Left lung (tissue), 10 donors: ENCODE data around the gene DPP8. TPM values are rescaled to one million over a fixed set of nuclear protein-coding genes. Genes with fewer than 3 reads are reported as not detected.
"Not testable (repeated sequence)": the region's sequence is repeated elsewhere in the genome, so short reads cannot be mapped to it uniquely, and the experiment has no call there.

Experiments used
- ATAC-seq: fragments of 200-7000 bp; cut with Tn5 transposase; one replicate; pipeline ENCODE4 v1.9.1; 2020; ENCODE audit warnings: moderate library complexity
- DNase-seq, 4 donors: peaks; one replicate each; pipeline ENCODE4 v3.0.0-alpha.2; 2013 to 2020
- H3K27ac ChIP-seq, 2 donors: fragments of 200-600 bp; sonication (generic) in 1 of 2; one replicate each; pipeline versions ENCODE4 v1.5.0 to v1.8.0; 2020 to 2021
- H3K27me3 ChIP-seq, 2 donors: fragments of 200-600 bp; sonication (generic) in 1 of 2; one replicate each; pipeline versions ENCODE4 v1.5.0 to v1.8.0; 2020 to 2021
- H3K36me3 ChIP-seq, 2 donors: fragments of 200-600 bp; sonication (generic) in 1 of 2; one replicate each; pipeline versions ENCODE4 v1.5.0 to v1.8.0; 2020 to 2021
- H3K4me1 ChIP-seq, 2 donors: fragments of 200-600 bp; one replicate each; pipeline ENCODE4 v1.8.0; 2021
- H3K4me3 ChIP-seq, 2 donors: fragments of 200-600 bp; sonication (generic) in 1 of 2; one replicate each; pipeline versions ENCODE4 v1.5.0 to v1.8.0; 2020 to 2021; ENCODE audit warnings: mild to moderate bottlenecking in 1 of 2
- H3K9me3 ChIP-seq, 2 donors: fragments of 200-600 bp; sonication (generic) in 1 of 2; one replicate each; pipeline versions ENCODE4 v1.5.0 to v1.8.0; 2020 to 2021
- CTCF ChIP-seq, 2 donors: fragments of 200-600 bp; sonication (generic) in 1 of 2; IDR thresholded peaks; one replicate each; pipeline versions ENCODE4 v1.5.0 to v1.8.0; 2021; ENCODE audit warnings: antibody characterized with exemption in 2 of 2
- intact Hi-C, 2 donors: fragments of 100-400 bp; cut with DNase I; formaldehyde crosslinking; loops; one replicate each; pipeline versions ENCODE4 v1.11.2 to v1.14.2; 2022
- polyA plus RNA-seq, 6 donors: library from polyadenylated mRNA; unstranded; fragments of 120-200 nt; gene quantifications; one replicate each; pipeline ENCODE4 v1.2.1, GENCODE V29; 2013; ENCODE audit not compliant: insufficient read length in 6 of 6
- total RNA-seq, 2 donors: library from RNA; stranded (reverse); fragmentation: NEBNext Ultra II Directional; extraction: Animal tissue kit (Norgen Biotek cat#: 25700); gene quantifications; one replicate each; pipeline ENCODE4 v1.2.1, GENCODE V29; 2021
- donor health status: DM: no; HTN: yes; CAD: no.
- donor health status: DM: no; HTN: no; CAD: no.

DPP8 gene
- total and polyA plus RNA-seq, 8 donors = 30.1 to 35.0 (median 31.8) TPM

- DNase-seq (peak in 2 of 4 donors; percentile 81 to 92), ATAC-seq (peak; percentile 86)
- Histone ChIP-seq H3K4me3 (no peak overlapping the region), H3K36me3 (no peaks in the 10 kb centered on the region), H3K27me3 (peaks cover 20 to 49% of the 10 kb centered on the region in 2 donors), H3K27ac (no peak overlapping the region), H3K4me1 (peaks cover 4 to 13% of the 10 kb centered on the region in 2 donors), H3K9me3 (no peaks in the 10 kb centered on the region)
- intact Hi-C loops = no loop called here
- peak; percentile 38 to 62 for TF ChIP-seq CTCF (IDR thresholded peaks at IDR 0.05)
Observed at GRCh38 chr15:65400760-65401610, 116.5 kb downstream of the DPP8 start.

GRCh38 chr15:65399997-65400396 lies 117.5 kb downstream of the DPP8 start:
- Histone ChIP-seq H3K36me3 (no peaks in the 10 kb centered on the region), H3K27ac (no peak overlapping the region), H3K4me1 (peaks cover 4 to 13% of the 10 kb centered on the region in 2 donors), H3K9me3 (no peaks in the 10 kb centered on the region), H3K27me3 (peaks cover 30 to 59% of the 10 kb centered on the region in 2 donors), H3K4me3 (no peak overlapping the region)
- DNase-seq (no peak), ATAC-seq (no peak)
- intact Hi-C loops = no loop called here
- no peak for TF ChIP-seq CTCF (IDR thresholded peaks at IDR 0.05)

GRCh38 chr15:65399001-65399706 lies 118.3 kb downstream of the DPP8 start:
- intact Hi-C loops = no loop called here
- no peak for ATAC-seq
- no peak overlapping the region for H3K4me3 ChIP-seq

GRCh38 chr15:65398486-65398885 lies 119.0 kb downstream of the DPP8 start:
- H3K9me3 ChIP-seq, H3K36me3 ChIP-seq, intact Hi-C loops, DNase-seq, ATAC-seq, H3K4me3 ChIP-seq, H3K27ac ChIP-seq: not testable (repeated sequence)
- H3K27me3 ChIP-seq = peaks cover 37 to 69% of the 10 kb centered on the region in 2 donors
- peaks cover 4 to 13% of the 10 kb centered on the region in 2 donors for H3K4me1 ChIP-seq

More at GRCh38 chr15:65399001-65399706, 118.3 kb downstream of the DPP8 start:
- peaks cover 4 to 13% of the 10 kb centered on the region in 2 donors for H3K4me1 ChIP-seq
- DNase-seq = no peak
- no peaks in the 10 kb centered on the region for H3K9me3 ChIP-seq
- no peak for TF ChIP-seq CTCF (IDR thresholded peaks at IDR 0.05)
- no peaks in the 10 kb centered on the region for H3K36me3 ChIP-seq
- peaks cover 34 to 63% of the 10 kb centered on the region in 2 donors for H3K27me3 ChIP-seq
- H3K27ac ChIP-seq = no peak overlapping the region

- no peak overlapping the region for H3K27ac ChIP-seq
- peaks cover 4 to 13% of the 10 kb centered on the region in 2 donors for H3K4me1 ChIP-seq
- ATAC-seq = no peak
- H3K36me3 ChIP-seq = no peaks in the 10 kb centered on the region
- no peak for TF ChIP-seq CTCF (IDR thresholded peaks at IDR 0.05)
- no peak overlapping the region for H3K4me3 ChIP-seq
- H3K9me3 ChIP-seq = no peaks in the 10 kb centered on the region
- no peak for DNase-seq
- peaks cover 37 to 84% of the 10 kb centered on the region in 2 donors for H3K27me3 ChIP-seq
- intact Hi-C loops = no loop called here
Observed at GRCh38 chr15:65396965-65397317, 120.5 kb downstream of the DPP8 start.
